ENCODE measurements around the gene GALNTL6. TPM values are rescaled to one million over a fixed set of nuclear protein-coding genes. Genes with fewer than 3 reads are reported as not detected.

Gene GALNTL6
- total RNA-seq, 1 donor from 2014 or later, result 0.10 TPM

- peaks cover 4% of the 10 kb centered on the region for H3K4me1 Mint-ChIP-seq (ENCODE audit: unreplicated experiment)
- no peak overlapping the region for H3K4me3 Mint-ChIP-seq (ENCODE audit: unreplicated experiment)
- H3K27me3 Mint-ChIP-seq (ENCODE audit: unreplicated experiment), result no peaks in the 10 kb centered on the region
- no peak for DNase-seq (ENCODE audit: low spot score)
- no peaks in the 10 kb centered on the region for H3K9me3 Mint-ChIP-seq (ENCODE audit: unreplicated experiment)
- TF ChIP-seq CTCF (IDR thresholded peaks at IDR 0.05; ENCODE audit: unreplicated experiment), result no peak
- H3K36me3 Mint-ChIP-seq (ENCODE audit: low read depth, unreplicated experiment), result no peaks in the 10 kb centered on the region
- H3K27ac Mint-ChIP-seq (ENCODE audit: unreplicated experiment), result no peak overlapping the region
These were observed 237.7 kb downstream of the GALNTL6 start for GRCh38 chr4:172050911-172051310.

GRCh38 chr4:172055046-172055445 is 241.8 kb downstream of the GALNTL6 start:
- Mint-ChIP-seq H3K27me3 (ENCODE audit: unreplicated experiment) (no peaks in the 10 kb centered on the region), H3K36me3 (ENCODE audit: low read depth, unreplicated experiment) (no peaks in the 10 kb centered on the region), H3K4me3 (ENCODE audit: unreplicated experiment) (no peak overlapping the region), H3K27ac (ENCODE audit: unreplicated experiment) (no peak overlapping the region), H3K4me1 (ENCODE audit: unreplicated experiment) (no peaks in the 10 kb centered on the region), H3K9me3 (ENCODE audit: unreplicated experiment) (no peaks in the 10 kb centered on the region)
- no peak for TF ChIP-seq CTCF (IDR thresholded peaks at IDR 0.05; ENCODE audit: unreplicated experiment)
- no peak for DNase-seq (ENCODE audit: low spot score)

GRCh38 chr4:172055498-172055897 is 242.3 kb downstream of the GALNTL6 start:
- no peak for TF ChIP-seq CTCF (IDR thresholded peaks at IDR 0.05; ENCODE audit: unreplicated experiment)
- H3K4me1 Mint-ChIP-seq (ENCODE audit: unreplicated experiment), result no peaks in the 10 kb centered on the region
- H3K9me3 Mint-ChIP-seq (ENCODE audit: unreplicated experiment), result no peaks in the 10 kb centered on the region
- H3K27ac Mint-ChIP-seq (ENCODE audit: unreplicated experiment), result no peak overlapping the region
- H3K27me3 Mint-ChIP-seq (ENCODE audit: unreplicated experiment), result no peaks in the 10 kb centered on the region
- DNase-seq (ENCODE audit: low spot score), result no peak
- no peaks in the 10 kb centered on the region for H3K36me3 Mint-ChIP-seq (ENCODE audit: low read depth, unreplicated experiment)
- no peak overlapping the region for H3K4me3 Mint-ChIP-seq (ENCODE audit: unreplicated experiment)

GRCh38 chr4:172061204-172061603 is 248.0 kb downstream of the GALNTL6 start:
- no peak for DNase-seq (ENCODE audit: low spot score)
- Mint-ChIP-seq H3K4me1 (ENCODE audit: unreplicated experiment) (no peaks in the 10 kb centered on the region), H3K9me3 (ENCODE audit: unreplicated experiment) (no peaks in the 10 kb centered on the region), H3K27ac (ENCODE audit: unreplicated experiment) (no peak overlapping the region), H3K27me3 (ENCODE audit: unreplicated experiment) (no peaks in the 10 kb centered on the region), H3K4me3 (ENCODE audit: unreplicated experiment) (no peak overlapping the region), H3K36me3 (ENCODE audit: low read depth, unreplicated experiment) (no peaks in the 10 kb centered on the region)
- TF ChIP-seq CTCF (IDR thresholded peaks at IDR 0.05; ENCODE audit: unreplicated experiment), result no peak

GRCh38 chr4:172068506-172068905 is 255.3 kb downstream of the GALNTL6 start:
- Mint-ChIP-seq H3K4me3 (ENCODE audit: unreplicated experiment) (no peak overlapping the region), H3K9me3 (ENCODE audit: unreplicated experiment) (no peaks in the 10 kb centered on the region), H3K27me3 (ENCODE audit: unreplicated experiment) (no peaks in the 10 kb centered on the region), H3K4me1 (ENCODE audit: unreplicated experiment) (no peaks in the 10 kb centered on the region), H3K27ac (ENCODE audit: unreplicated experiment) (no peak overlapping the region), H3K36me3 (ENCODE audit: low read depth, unreplicated experiment) (no peaks in the 10 kb centered on the region)
- no peak for DNase-seq (ENCODE audit: low spot score)
- no peak for TF ChIP-seq CTCF (IDR thresholded peaks at IDR 0.05; ENCODE audit: unreplicated experiment)
